Measurements from ENCODE around the gene PDE4D. TPM values are rescaled to one million over a fixed set of nuclear protein-coding genes. Genes with fewer than 3 reads are reported as not detected.

The PDE4D gene
- total and polyA plus RNA-seq, 2 of the 4 experiments (the other 2 are of a cell fraction), result 1.4 to 7.9 TPM

- POLR2A ChIA-PET (ENCODE audit: unreplicated experiment), result no interaction called here
- CTCF ChIA-PET, result no interaction called here
- no peaks in the 10 kb centered on the region for H3K79me1 ChIP-seq (ENCODE audit: low read depth in 1 of 2, low read length in 2 of 2)
- H2AFZ ChIP-seq (replicated peaks; ENCODE audit: low read length, poor library complexity), result no peak overlapping the region
- H4K5ac ChIP-seq (ENCODE audit: low read depth, low read length), result no peak overlapping the region
- no peak overlapping the region for H2AK9ac ChIP-seq (replicated peaks; ENCODE audit: low read depth, low read length, poor library complexity)
- H3K14ac ChIP-seq (replicated peaks; ENCODE audit: low read depth, low read length), result no peak overlapping the region
- no peak overlapping the region for H2BK20ac ChIP-seq (ENCODE audit: low read depth, low read length)
- H3K9me3 ChIP-seq (ENCODE audit: control insufficient read depth, insufficient read depth, low read length), result no peaks in the 10 kb centered on the region
- TF ChIP-seq FOS (IDR thresholded peaks at IDR 0.05; ENCODE audit: low read depth, low read length), result no peak
- TF ChIP-seq CHD1 (IDR thresholded peaks at IDR 0.05; ENCODE audit: low read depth, low read length), result no peak
- no peak for TF ChIP-seq ELK1 (IDR thresholded peaks at IDR 0.05; ENCODE audit: borderline replicate concordance, low read depth, low read length)
- no peak for TF ChIP-seq BHLHE40 (IDR thresholded peaks at IDR 0.05; ENCODE audit: low read depth, low read length)
- no peak for TF ChIP-seq POLR2A (IDR thresholded peaks at IDR 0.05; ENCODE audit: low read depth, low read length)
- no peak for TF ChIP-seq MAFK (IDR thresholded peaks at IDR 0.05; ENCODE audit: low read depth, low read length)
- TF ChIP-seq MXI1 (IDR thresholded peaks at IDR 0.05; ENCODE audit: borderline replicate concordance, low read depth, low read length), result no peak
- no peak for TF ChIP-seq RFX5 (IDR thresholded peaks at IDR 0.05; ENCODE audit: low read depth, low read length)
- no peak for TF ChIP-seq CTCF (conservative IDR thresholded peaks at IDR 0.05; ENCODE audit: low read depth, low read length)
- TF ChIP-seq MAZ (IDR thresholded peaks at IDR 0.05; ENCODE audit: borderline replicate concordance, low read depth, low read length), result no peak
- no peak overlapping the region for H3K9ac ChIP-seq (ENCODE audit: low read depth, low read length)
- no peak overlapping the region for H2BK120ac ChIP-seq (ENCODE audit: low read depth, low read length)
- dilution Hi-C loops (cut with HindIII; ENCODE audit: low sequenced_read_pairs, unreplicated experiment) (no loop called here), intact Hi-C loops (cut with micrococcal nuclease) (no loop called here), in situ Hi-C loops (cut with MboI; ENCODE audit: low sequenced_read_pairs) (no loop called here)
- H2BK5ac ChIP-seq (ENCODE audit: low read depth, low read length, poor library complexity, severe bottlenecking), result no peak overlapping the region
- H3K27ac ChIP-seq (ENCODE audit: insufficient read depth, low read length), result no peak overlapping the region
- H3K4ac ChIP-seq (ENCODE audit: low read depth, low read length), result no peak overlapping the region
- no peak overlapping the region for H3K4me2 ChIP-seq (ENCODE audit: low read depth, low read length)
- WGBS, 2 experiments (ENCODE audit: extremely low coverage in 2 of 2, insufficient read length in 1 of 2), result no CpG with 5 or more reads among the region's 3 CpGs
- no peak overlapping the region for H2BK15ac ChIP-seq (ENCODE audit: low read depth, low read length)
- DNase-seq (no peak), ATAC-seq (ENCODE audit: low read depth) (no peak)
- no peaks in the 10 kb centered on the region for H3K36me3 ChIP-seq (ENCODE audit: control insufficient read depth, insufficient read depth, low read length)
- H3K4me1 ChIP-seq (ENCODE audit: control insufficient read depth, insufficient read depth, low read length), result no peaks in the 10 kb centered on the region
- H3K4me3 ChIP-seq (ENCODE audit: insufficient read depth, low read depth, low read length), result no peak overlapping the region
- no peaks in the 10 kb centered on the region for H4K20me1 ChIP-seq (ENCODE audit: insufficient read depth, low read length)
- H3K23ac ChIP-seq (ENCODE audit: low read depth, low read length), result no peak overlapping the region
- BruUV-seq (replicated peaks), result no TSS peak
- H3K56ac ChIP-seq (ENCODE audit: extremely low read depth, insufficient read depth, low read length), result no peak overlapping the region
- H2AK5ac ChIP-seq (ENCODE audit: low read depth, low read length), result no peak overlapping the region
- no peak overlapping the region for H3K18ac ChIP-seq (ENCODE audit: low read depth, low read length)
- H4K91ac ChIP-seq (ENCODE audit: insufficient read depth, low read depth, low read length), result no peak overlapping the region
- no peaks in the 10 kb centered on the region for H3K27me3 ChIP-seq (ENCODE audit: control insufficient read depth, insufficient read depth, low read length)
- no peak overlapping the region for H4K8ac ChIP-seq (ENCODE audit: low read depth in 2 of 2, low read length in 2 of 2)
- H3K9me1 ChIP-seq (ENCODE audit: insufficient read depth, low read length), result no peaks in the 10 kb centered on the region
Observed at GRCh38 chr5:59555596-59555995, 337.9 kb downstream of the PDE4D start.

Data from IMR-90 (cell line).